GM23338 (cell line): ENCODE data around the gene LZIC. TPM values are rescaled to one million over a fixed set of nuclear protein-coding genes. Genes with fewer than 3 reads are reported as not detected.
A peak's percentile ranks its signal among the peaks of the same experiment; 100 is the strongest.

Experiments used
- ATAC-seq: fragments of 200-7000 bp; cut with Tn5 transposase; 3 replicates; pipeline ENCODE4 v1.9.1; 2020
- DNase-seq: peaks from one replicate; pipeline ENCODE4 v3.0.0-alpha.2; 2015; ENCODE audit warnings: low spot score
- H2AFZ ChIP-seq: fragments of 200-600 bp; sonication (generic); 2 replicates; pipeline ENCODE4 v1.8.0; 2016; ENCODE audit warnings: antibody characterized with exemption, mild to moderate bottlenecking, moderate library complexity
- H3F3A ChIP-seq: fragments of 200-600 bp; sonication (generic); replicated peaks from 2 replicates; pipeline ENCODE4 v1.8.0; 2017; ENCODE audit warnings: antibody characterized with exemption, mixed run types, low read depth
- H3K27ac ChIP-seq: fragments of 200-600 bp; sonication (generic); 2 replicates; pipeline ENCODE4 v1.6.1; 2016; ENCODE audit warnings: low read depth
- H3K27me3 ChIP-seq: fragments of 200-600 bp; sonication (generic); 2 replicates; pipeline ENCODE4 v1.8.0; 2016; ENCODE audit warnings: mild to moderate bottlenecking, mixed run types, moderate library complexity; ENCODE audit not compliant: insufficient read depth
- H3K36me3 ChIP-seq: fragments of 200-600 bp; sonication (generic); 2 replicates; pipeline ENCODE4 v1.8.0; 2016; ENCODE audit warnings: mild to moderate bottlenecking; ENCODE audit not compliant: insufficient read depth
- H3K4me1 ChIP-seq: fragments of 200-600 bp; sonication (generic); 2 replicates; pipeline ENCODE4 v1.8.0; 2016; ENCODE audit warnings: mild to moderate bottlenecking, moderate library complexity; ENCODE audit not compliant: insufficient read depth
- H3K4me2 ChIP-seq: fragments of 200-600 bp; sonication (generic); 2 replicates; pipeline ENCODE4 v1.7.1; 2017; ENCODE audit warnings: mixed run types
- H3K4me3 ChIP-seq: fragments of 200-600 bp; sonication (generic); 2 replicates; pipeline ENCODE4 v1.6.1; 2016; ENCODE audit warnings: mixed run types
- H3K79me2 ChIP-seq: fragments of 200-600 bp; sonication (generic); replicated peaks from 2 replicates; pipeline ENCODE4 v1.8.0; 2017; ENCODE audit warnings: mild to moderate bottlenecking; ENCODE audit not compliant: insufficient read depth
- H3K9me2 ChIP-seq: fragments of 200-600 bp; sonication (generic); 2 replicates; pipeline ENCODE4 v1.8.0; 2017; ENCODE audit not compliant: insufficient read depth
- H4K20me1 ChIP-seq: fragments of 200-600 bp; sonication (generic); replicated peaks from 2 replicates; pipeline ENCODE4 v1.8.0; 2017; ENCODE audit warnings: mild to moderate bottlenecking; ENCODE audit not compliant: insufficient read depth
- H3K27ac Mint-ChIP-seq: 2 replicates; pipeline ENCODE4 v1.8.0; 2020; ENCODE audit warnings: inconsistent platforms, mild to moderate bottlenecking, moderate library complexity, mixed read lengths
- H3K27me3 Mint-ChIP-seq: 3 replicates; pipeline ENCODE4 v1.8.0; 2022; ENCODE audit warnings: low read depth, mild to moderate bottlenecking, moderate library complexity, mixed read lengths, inconsistent platforms; ENCODE audit not compliant: insufficient read depth, poor library complexity
- H3K36me3 Mint-ChIP-seq: 3 replicates; pipeline ENCODE4 v1.8.0; 2021; ENCODE audit warnings: low read depth, mild to moderate bottlenecking, inconsistent platforms, moderate library complexity, mixed read lengths
- H3K4me1 Mint-ChIP-seq: 3 replicates; pipeline ENCODE4 v1.8.0; 2020; ENCODE audit warnings: mild to moderate bottlenecking, inconsistent platforms, mixed read lengths
- H3K4me3 Mint-ChIP-seq: 3 replicates; pipeline ENCODE4 v1.8.0; 2021; ENCODE audit warnings: moderate library complexity, mild to moderate bottlenecking, inconsistent platforms, mixed read lengths
- H3K9me3 Mint-ChIP-seq: 3 replicates; pipeline ENCODE4 v1.8.0; 2020; ENCODE audit warnings: moderate library complexity, mild to moderate bottlenecking, inconsistent platforms, mixed read lengths
- CREB1 ChIP-seq: fragments of 250-450 bp; sonication (Bioruptor Pico); IDR thresholded peaks from 2 replicates; pipeline ENCODE4 v1.5.0; 2020; ENCODE audit warnings: low read depth, mild to moderate bottlenecking, moderate library complexity
- EZH2phosphoT487 ChIP-seq: fragments of 200-600 bp; sonication (generic); IDR thresholded peaks from one replicate; pipeline ENCODE4 v1.8.1; 2018; ENCODE audit warnings: antibody characterized with exemption; ENCODE audit not compliant: unreplicated experiment
- JUNB ChIP-seq: IDR thresholded peaks from one replicate; pipeline ENCODE4 v1.6.1; 2016; ENCODE audit warnings: antibody characterized with exemption; ENCODE audit not compliant: unreplicated experiment
- STAT1 ChIP-seq: IDR thresholded peaks from one replicate; pipeline ENCODE4 v1.6.1; 2016; ENCODE audit warnings: antibody characterized with exemption; ENCODE audit not compliant: unreplicated experiment
- ZNF114 ChIP-seq: fragments of 250-450 bp; sonication (Bioruptor Pico); IDR thresholded peaks from 2 replicates; pipeline ENCODE4 v1.5.0; 2020; ENCODE audit warnings: mild to moderate bottlenecking, moderate library complexity
- polyA plus RNA-seq: library from polyadenylated mRNA; unstranded; fragments of >200 nt; fragmentation: Nextera tagmentation; extraction: Ambion mirVana; gene quantifications from 2 replicates; pipeline ENCODE4 v1.2.1, GENCODE V29; 2016
- total RNA-seq: library from RNA; depleted of rRNA; stranded (reverse); fragments of >200 nt; shearing (Covaris generic); gene quantifications from 2 replicates; pipeline ENCODE4 v1.2.3, GENCODE V29; 2014
- TF ChIP-seq, protein P1 (sequence below): IDR thresholded peaks from one replicate; pipeline ENCODE4 v1.6.1; 2018; ENCODE audit warnings: antibody characterized with exemption; ENCODE audit not compliant: unreplicated experiment
- TF ChIP-seq, protein P2 (sequence below), 2 experiments: fragments of 200-600 bp in 1 of 2; sonication (generic) in 1 of 2; conservative IDR thresholded peaks; 2 replicates each; pipeline versions ENCODE4 v1.5.1 to v1.6.1; 2016 to 2017; ENCODE audit warnings: antibody characterized with exemption in 2 of 2, low read depth in 2 of 2, mild to moderate bottlenecking in 2 of 2, moderate library complexity in 1 of 2

Gene LZIC
- total and polyA plus RNA-seq, 2 experiments from 2014 or later, result 19.4 to 23.5 TPM

DNA sequence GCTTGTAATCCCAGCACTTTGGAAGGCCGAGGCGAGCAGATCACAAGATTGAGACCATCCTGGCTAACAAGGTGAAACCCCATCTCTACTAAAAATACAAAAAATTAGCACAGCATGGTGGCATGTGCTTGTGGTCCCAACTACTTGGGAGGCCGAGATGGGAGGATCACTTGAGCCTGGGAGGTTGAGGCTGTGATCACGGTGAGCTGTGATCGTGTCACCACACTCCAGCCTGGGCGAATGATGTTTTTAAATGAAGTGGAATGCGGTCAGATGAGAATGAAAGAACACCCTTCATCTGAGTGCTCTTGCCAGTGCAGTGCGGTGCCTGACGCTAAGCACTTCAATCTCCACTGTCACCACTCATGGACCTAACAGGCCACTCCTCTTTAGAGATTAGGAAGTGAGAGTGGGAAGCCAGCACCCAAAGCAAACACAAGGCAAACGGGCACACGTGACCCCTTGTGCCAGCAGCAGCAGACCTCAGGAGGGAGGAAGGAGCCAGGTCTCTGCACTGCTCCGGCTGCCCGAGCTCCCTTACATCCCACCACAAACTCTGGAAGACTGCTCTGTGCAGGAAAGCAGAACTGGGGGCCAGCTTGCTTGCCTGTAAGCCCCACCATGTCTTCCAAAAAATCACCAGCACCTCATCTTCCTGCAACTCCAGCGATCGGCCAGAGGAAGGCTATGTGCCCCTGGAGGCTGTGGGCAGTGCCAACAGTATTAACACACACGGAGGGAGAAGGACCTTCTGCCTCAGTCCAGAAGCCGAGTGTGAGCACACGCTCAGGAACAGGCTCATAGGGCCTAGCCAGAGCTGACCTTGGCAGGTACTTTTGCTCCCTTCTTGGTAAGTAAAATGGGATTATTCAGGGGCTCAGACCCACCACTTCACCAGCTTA is 42.8 kb downstream of the LZIC start (continued):
- TF ChIP-seq CREB1 (no peak), STAT1 (no peak), ZNF114 (CRISPR knock-in tag) (no peak)
- TF ChIP-seq, protein P1, sequence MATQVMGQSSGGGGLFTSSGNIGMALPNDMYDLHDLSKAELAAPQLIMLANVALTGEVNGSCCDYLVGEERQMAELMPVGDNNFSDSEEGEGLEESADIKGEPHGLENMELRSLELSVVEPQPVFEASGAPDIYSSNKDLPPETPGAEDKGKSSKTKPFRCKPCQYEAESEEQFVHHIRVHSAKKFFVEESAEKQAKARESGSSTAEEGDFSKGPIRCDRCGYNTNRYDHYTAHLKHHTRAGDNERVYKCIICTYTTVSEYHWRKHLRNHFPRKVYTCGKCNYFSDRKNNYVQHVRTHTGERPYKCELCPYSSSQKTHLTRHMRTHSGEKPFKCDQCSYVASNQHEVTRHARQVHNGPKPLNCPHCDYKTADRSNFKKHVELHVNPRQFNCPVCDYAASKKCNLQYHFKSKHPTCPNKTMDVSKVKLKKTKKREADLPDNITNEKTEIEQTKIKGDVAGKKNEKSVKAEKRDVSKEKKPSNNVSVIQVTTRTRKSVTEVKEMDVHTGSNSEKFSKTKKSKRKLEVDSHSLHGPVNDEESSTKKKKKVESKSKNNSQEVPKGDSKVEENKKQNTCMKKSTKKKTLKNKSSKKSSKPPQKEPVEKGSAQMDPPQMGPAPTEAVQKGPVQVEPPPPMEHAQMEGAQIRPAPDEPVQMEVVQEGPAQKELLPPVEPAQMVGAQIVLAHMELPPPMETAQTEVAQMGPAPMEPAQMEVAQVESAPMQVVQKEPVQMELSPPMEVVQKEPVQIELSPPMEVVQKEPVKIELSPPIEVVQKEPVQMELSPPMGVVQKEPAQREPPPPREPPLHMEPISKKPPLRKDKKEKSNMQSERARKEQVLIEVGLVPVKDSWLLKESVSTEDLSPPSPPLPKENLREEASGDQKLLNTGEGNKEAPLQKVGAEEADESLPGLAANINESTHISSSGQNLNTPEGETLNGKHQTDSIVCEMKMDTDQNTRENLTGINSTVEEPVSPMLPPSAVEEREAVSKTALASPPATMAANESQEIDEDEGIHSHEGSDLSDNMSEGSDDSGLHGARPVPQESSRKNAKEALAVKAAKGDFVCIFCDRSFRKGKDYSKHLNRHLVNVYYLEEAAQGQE, result no peak

DNA sequence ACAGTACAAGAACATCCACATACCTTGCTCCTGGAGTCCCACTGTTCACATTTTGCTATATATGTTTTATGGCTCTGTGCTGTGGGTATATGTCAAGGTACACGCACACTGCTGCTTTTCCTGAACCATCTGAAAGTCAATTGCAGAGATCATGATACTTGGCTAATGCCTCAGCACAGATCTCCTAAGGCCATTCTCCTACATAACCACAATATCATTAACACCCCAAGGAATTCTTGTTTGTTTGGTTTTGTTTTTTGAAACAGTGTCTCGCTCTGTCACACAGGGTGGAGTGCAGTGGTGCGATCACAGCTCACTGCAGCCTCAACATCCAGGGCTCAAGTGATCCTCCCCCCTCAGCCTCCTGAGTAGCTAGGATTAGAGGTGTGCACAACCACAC is 49.1 kb downstream of the LZIC start:
- no peak overlapping the region for H2AFZ ChIP-seq
- peaks cover 8% of the 10 kb centered on the region; the same call in 1 of the 2 replicates for H3F3A ChIP-seq
- H3K36me3 ChIP-seq, result no peaks in the 10 kb centered on the region
- Mint-ChIP-seq H3K27me3 (peaks cover 10% of the 10 kb centered on the region), H3K36me3 (peaks cover 3% of the 10 kb centered on the region; the same call in 1 of the 3 replicates), H3K27ac (no peak overlapping the region), H3K4me3 (no peak overlapping the region), H3K4me1 (peaks cover 34% of the 10 kb centered on the region), H3K9me3 (no peaks in the 10 kb centered on the region)
- no peak overlapping the region for H3K4me3 ChIP-seq
- H3K4me1 ChIP-seq, result peaks cover 13% of the 10 kb centered on the region; the same call in 1 of the 2 replicates
- peak overlapping the region; percentile 79; the same call in 1 of the 2 replicates for H3K27ac ChIP-seq
- H4K20me1 ChIP-seq, result no peaks in the 10 kb centered on the region; the same call in 1 of the 2 replicates
- ATAC-seq, result no peak
- H3K4me2 ChIP-seq, result no peak overlapping the region
- DNase-seq, result no peak
- H3K79me2 ChIP-seq, result peaks cover 3% of the 10 kb centered on the region; the same call in 1 of the 2 replicates
- H3K9me2 ChIP-seq, result no peaks in the 10 kb centered on the region
- TF ChIP-seq EZH2phosphoT487 (no peak), STAT1 (no peak), JUNB (no peak), ZNF114 (CRISPR knock-in tag) (no peak)
- TF ChIP-seq, protein P2, sequence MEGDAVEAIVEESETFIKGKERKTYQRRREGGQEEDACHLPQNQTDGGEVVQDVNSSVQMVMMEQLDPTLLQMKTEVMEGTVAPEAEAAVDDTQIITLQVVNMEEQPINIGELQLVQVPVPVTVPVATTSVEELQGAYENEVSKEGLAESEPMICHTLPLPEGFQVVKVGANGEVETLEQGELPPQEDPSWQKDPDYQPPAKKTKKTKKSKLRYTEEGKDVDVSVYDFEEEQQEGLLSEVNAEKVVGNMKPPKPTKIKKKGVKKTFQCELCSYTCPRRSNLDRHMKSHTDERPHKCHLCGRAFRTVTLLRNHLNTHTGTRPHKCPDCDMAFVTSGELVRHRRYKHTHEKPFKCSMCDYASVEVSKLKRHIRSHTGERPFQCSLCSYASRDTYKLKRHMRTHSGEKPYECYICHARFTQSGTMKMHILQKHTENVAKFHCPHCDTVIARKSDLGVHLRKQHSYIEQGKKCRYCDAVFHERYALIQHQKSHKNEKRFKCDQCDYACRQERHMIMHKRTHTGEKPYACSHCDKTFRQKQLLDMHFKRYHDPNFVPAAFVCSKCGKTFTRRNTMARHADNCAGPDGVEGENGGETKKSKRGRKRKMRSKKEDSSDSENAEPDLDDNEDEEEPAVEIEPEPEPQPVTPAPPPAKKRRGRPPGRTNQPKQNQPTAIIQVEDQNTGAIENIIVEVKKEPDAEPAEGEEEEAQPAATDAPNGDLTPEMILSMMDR (conservative IDR thresholded peaks at IDR 0.05; ENCODE audit: low read depth in 2 of 2), result no peak
- TF ChIP-seq, protein P1, result no peak
- H3K27me3 ChIP-seq, result no peaks in the 10 kb centered on the region
